Caco-2 (cell line): ENCODE results near the gene OTOF. TPM values are rescaled to one million over a fixed set of nuclear protein-coding genes. Genes with fewer than 3 reads are reported as not detected.

Experiments used
- BruUV-seq: library from RNA; stranded (reverse); fragments of 400-500 nt; replicated peaks from 2 replicates; lab custom pipeline; 2021; lab: Mats Ljungman, UMichigan
- CTCF ChIA-PET: fragments of 300-600 bp; sonication (Branson Sonifier 250); formaldehyde crosslinking; loops from one replicate; lab custom pipeline; 2022; ENCODE audit warnings: antibody characterized with exemption; lab: Charles Lee
- POLR2A ChIA-PET: fragments of 300-600 bp; sonication (Branson Sonifier 250); formaldehyde crosslinking; loops from one replicate; lab custom pipeline; 2022; ENCODE audit warnings: antibody characterized with exemption; lab: Charles Lee
- DNase-seq, 2 experiments: peaks; one replicate each; pipeline versions ENCODE4 v3.0.0 to v3.0.0-alpha.2; 2020 to 2022
- H3K27me3 ChIP-seq: replicated peaks from 2 replicates; pipeline ENCODE4 v1.6.0; 2011; ENCODE audit warnings: low read length; ENCODE audit not compliant: control insufficient read depth, insufficient read depth
- H3K36me3 ChIP-seq: 2 replicates; pipeline ENCODE4 v1.5.1; 2011; ENCODE audit warnings: low read length; ENCODE audit not compliant: control insufficient read depth, insufficient read depth
- H3K4me1 ChIP-seq: fragments of 250-450 bp; sonication (Bioruptor Pico); 2 replicates; pipeline ENCODE4 v1.5.1; 2020; ENCODE audit warnings: mild to moderate bottlenecking
- H3K4me3 ChIP-seq: 2 replicates; pipeline ENCODE4 v1.5.1; 2011; ENCODE audit warnings: low read depth, mild to moderate bottlenecking, control low read depth, low read length
- H3K9me3 ChIP-seq: fragments of 250-450 bp; sonication (Bioruptor Pico); 2 replicates; pipeline ENCODE4 v1.5.1; 2020; ENCODE audit warnings: mild to moderate bottlenecking, moderate library complexity
- H3K27ac Mint-ChIP-seq: one replicate; pipeline ENCODE4 v1.8.0; 2022; ENCODE audit warnings: mixed read lengths; ENCODE audit not compliant: unreplicated experiment
- H3K27me3 Mint-ChIP-seq: one replicate; pipeline ENCODE4 v1.8.0; 2022; ENCODE audit warnings: mixed read lengths; ENCODE audit not compliant: insufficient read depth, unreplicated experiment
- H3K36me3 Mint-ChIP-seq: one replicate; pipeline ENCODE4 v1.8.0; 2022; ENCODE audit warnings: mild to moderate bottlenecking, mixed read lengths; ENCODE audit not compliant: insufficient read depth, unreplicated experiment
- H3K4me1 Mint-ChIP-seq: one replicate; pipeline ENCODE4 v1.8.0; 2022; ENCODE audit warnings: low read depth, mixed read lengths; ENCODE audit not compliant: unreplicated experiment
- H3K4me3 Mint-ChIP-seq: one replicate; pipeline ENCODE4 v1.8.0; 2022; ENCODE audit warnings: mild to moderate bottlenecking, moderate library complexity, mixed read lengths; ENCODE audit not compliant: unreplicated experiment
- H3K9me3 Mint-ChIP-seq: one replicate; pipeline ENCODE4 v1.8.0; 2022; ENCODE audit warnings: mixed read lengths; ENCODE audit not compliant: unreplicated experiment
- CTCF ChIP-seq, 2 experiments: fragments of 200-600 bp in 1 of 2; IDR thresholded peaks; 1 replicate in 1 of 2; 2 replicates in 1 of 2; pipeline versions ENCODE4 v1.5.1 to v1.8.0; 2011 to 2022; ENCODE audit warnings: antibody characterized with exemption in 1 of 2, control low read depth in 1 of 2, inconsistent platforms in 1 of 2, low read depth in 1 of 2, low read length in 1 of 2, mild to moderate bottlenecking in 1 of 2, moderate library complexity in 1 of 2; ENCODE audit not compliant: insufficient read depth in 1 of 2, severe bottlenecking in 1 of 2, unreplicated experiment in 1 of 2
- intact Hi-C: fragments of 100-400 bp; cut with micrococcal nuclease; formaldehyde crosslinking; loops from one replicate; pipeline ENCODE4 v1.10.0; 2022; ENCODE audit not compliant: unreplicated experiment
- total RNA-seq: library from RNA; stranded (reverse); gene quantifications from 2 replicates; pipeline ENCODE4 v1.2.3, GENCODE V29; 2022

The OTOF gene
- total RNA-seq, 1 experiment from 2014 or later = 0.09 TPM

GRCh38 chr2:26432363-26432762 is 45.6 kb downstream of the OTOF start:
- Mint-ChIP-seq H3K9me3 (no peaks in the 10 kb centered on the region), H3K27ac (no peak overlapping the region), H3K4me1 (no peaks in the 10 kb centered on the region), H3K36me3 (no peaks in the 10 kb centered on the region), H3K4me3 (no peak overlapping the region), H3K27me3 (no peaks in the 10 kb centered on the region)
- CTCF ChIA-PET = interaction anchor here (0.6 kb wide), 1 partner anchor 851 kb away, joined by 3 read pairs; no protein-coding TSS in a partner anchor
- no peak for DNase-seq
- Histone ChIP-seq H3K36me3 (no peaks in the 10 kb centered on the region), H3K4me3 (no peak overlapping the region), H3K9me3 (no peaks in the 10 kb centered on the region), H3K27me3 (no peaks in the 10 kb centered on the region), H3K4me1 (peaks cover 5% of the 10 kb centered on the region; the same call in 1 of the 2 replicates)
- no TSS peak for BruUV-seq
- POLR2A ChIA-PET = interaction anchor here (0.6 kb wide), 1 partner anchor 259 kb away, joined by 3 read pairs; the partner anchor contains the start of gene GAREM2
- intact Hi-C loops = no loop called here
- no peak for TF ChIP-seq CTCF (IDR thresholded peaks at IDR 0.05; ENCODE audit: insufficient read depth in 1 of 2, low read depth in 1 of 2, low read length in 1 of 2, severe bottlenecking in 1 of 2, unreplicated experiment in 1 of 2)

- peak in 1 of 2 experiments; percentile 22 for DNase-seq
- POLR2A ChIA-PET = interaction anchor here (0.6 kb wide), 1 partner anchor 85 kb away, joined by 3 read pairs; the partner anchor contains the start of gene SELENOI
These were observed 47.1 kb downstream of the OTOF start for GRCh38 chr2:26430826-26431225.

More at GRCh38 chr2:26430826-26431225, 47.1 kb downstream of the OTOF start:
- intact Hi-C loops = no loop called here
- Mint-ChIP-seq H3K27me3 (no peaks in the 10 kb centered on the region), H3K4me1 (no peaks in the 10 kb centered on the region), H3K4me3 (no peak overlapping the region), H3K36me3 (no peaks in the 10 kb centered on the region), H3K9me3 (no peaks in the 10 kb centered on the region), H3K27ac (no peak overlapping the region)
- H3K27me3 ChIP-seq = no peaks in the 10 kb centered on the region
- BruUV-seq = no TSS peak
- peaks cover 5% of the 10 kb centered on the region; the same call in 1 of the 2 replicates for H3K4me1 ChIP-seq
- H3K4me3 ChIP-seq = no peak overlapping the region
- TF ChIP-seq CTCF (IDR thresholded peaks at IDR 0.05; ENCODE audit: insufficient read depth in 1 of 2, low read depth in 1 of 2, low read length in 1 of 2, severe bottlenecking in 1 of 2, unreplicated experiment in 1 of 2) = no peak
- H3K9me3 ChIP-seq = no peaks in the 10 kb centered on the region
- H3K36me3 ChIP-seq = no peaks in the 10 kb centered on the region
- CTCF ChIA-PET = interaction anchor here (0.6 to 1.0 kb wide), 2 partner anchors 35 to 38 kb away, joined by 4 to 5 read pairs; no protein-coding TSS in a partner anchor
